Measurements from ENCODE around the gene LEF1. TPM values are rescaled to one million over a fixed set of nuclear protein-coding genes. Genes with fewer than 3 reads are reported as not detected.

Gene LEF1
- total and polyA plus RNA-seq, 2 of the 8 experiments (the other 6 are each of a cell fraction or from before 2014, with no cell fraction given), result 2.6 to 5.2 TPM

- POLR2A ChIA-PET (ENCODE audit: partially characterized antibody), result no interaction called here
- H3K9ac ChIP-seq (replicated peaks in 1 of 4; ENCODE audit: extremely low read depth in 1 of 4, low read depth in 3 of 4, low read length in 3 of 4), result no peak overlapping the region
- H2AFZ ChIP-seq (ENCODE audit: low read length), result no peak overlapping the region
- no peak overlapping the region for H4K5ac ChIP-seq (ENCODE audit: insufficient read length, low read depth, low read length)
- no peaks in the 10 kb centered on the region for H3K27me3 ChIP-seq (replicated peaks in 1 of 4; ENCODE audit: control insufficient read depth in 3 of 4, extremely low read depth in 1 of 4, insufficient read depth in 3 of 4, low read length in 3 of 4)
- TF ChIP-seq CREB1 (IDR thresholded peaks at IDR 0.05) (no peak), POLR2A (IDR thresholded peaks at IDR 0.05; ENCODE audit: control extremely low read depth in 1 of 2, low read depth in 2 of 2, low read length in 2 of 2) (no peak), JUN (IDR thresholded peaks at IDR 0.05; ENCODE audit: low read depth, low read length) (no peak), SIN3A (conservative IDR thresholded peaks at IDR 0.05 in 1 of 2, IDR thresholded peaks at IDR 0.05 in 1 of 2; ENCODE audit: low read depth in 1 of 2, low read length in 2 of 2) (no peak), RFX5 (IDR thresholded peaks at IDR 0.05; ENCODE audit: borderline replicate concordance, low read depth, low read length) (no peak), GABPA (IDR thresholded peaks at IDR 0.05; ENCODE audit: borderline replicate concordance, insufficient read depth, low read length) (no peak), HDAC6 (IDR thresholded peaks at IDR 0.05; ENCODE audit: low read depth, low read length) (no peak), SP4 (IDR thresholded peaks at IDR 0.05; ENCODE audit: low read length) (no peak), CBX5 (IDR thresholded peaks at IDR 0.05; ENCODE audit: low read depth, low read length) (no peak), RXRA (IDR thresholded peaks at IDR 0.05; ENCODE audit: insufficient read depth, low read depth, low read length) (no peak), EGR1 (IDR thresholded peaks at IDR 0.05; ENCODE audit: borderline replicate concordance, low read depth, low read length) (no peak)
- no peak overlapping the region for H2BK15ac ChIP-seq (ENCODE audit: low read length)
- H3K4me2 ChIP-seq (ENCODE audit: insufficient read depth in 1 of 2, low read depth in 2 of 2, low read length in 2 of 2), result no peak overlapping the region
- H3K4me1 ChIP-seq (replicated peaks in 1 of 4; ENCODE audit: control insufficient read depth in 3 of 4, insufficient read depth in 4 of 4, low read length in 3 of 4), result no peaks in the 10 kb centered on the region
- no peaks in the 10 kb centered on the region for H3K9me3 ChIP-seq (ENCODE audit: insufficient read depth in 2 of 2, low read depth in 1 of 2, low read length in 1 of 2)
- no peaks in the 10 kb centered on the region; a peak in 1 of 8 replicates for H3K36me3 ChIP-seq (ENCODE audit: control insufficient read depth in 2 of 4, insufficient read depth in 4 of 4, low read length in 3 of 4)
- H3K23me2 ChIP-seq (ENCODE audit: low read depth, low read length), result no peaks in the 10 kb centered on the region
- H3K56ac ChIP-seq (replicated peaks; ENCODE audit: insufficient read length, low read depth, low read length), result no peak overlapping the region
- no peak overlapping the region for H3K4me3 ChIP-seq (ENCODE audit: extremely low read depth in 1 of 4, insufficient read depth in 2 of 4, low read depth in 3 of 4, low read length in 4 of 4)
- H4K8ac ChIP-seq (ENCODE audit: extremely low read depth, insufficient read depth, low read length), result no peak overlapping the region
- H2BK12ac ChIP-seq (ENCODE audit: low read depth, low read length), result no peak overlapping the region
- FAIRE-seq (no peak), DNase-seq (ENCODE audit: low read depth in 1 of 2, low spot score in 2 of 2) (no peak)
- WGBS, 2 experiments (ENCODE audit: extremely low coverage in 1 of 2, insufficient coverage in 1 of 2, insufficient read length in 1 of 2, insufficient replicate concordance in 2 of 2, low coverage in 1 of 2, low lambda C conversion rate in 2 of 2, missing lambda C conversion rate in 1 of 2), result 86% methylated on average over 1 of the region's 1 CpG; no CpG with 5 or more reads in 1 of the 2 experiments
- H3K18ac ChIP-seq (ENCODE audit: extremely low read depth, low read length), result no peak overlapping the region
- no peak overlapping the region for H2BK120ac ChIP-seq (replicated peaks; ENCODE audit: low read depth, low read length)
- no peaks in the 10 kb centered on the region for H3K79me2 ChIP-seq (ENCODE audit: control insufficient read depth in 1 of 2, insufficient read depth in 2 of 2, low read length in 2 of 2)
- no peaks in the 10 kb centered on the region for H3K79me1 ChIP-seq (ENCODE audit: low read depth, low read length)
- no peak overlapping the region for H3K23ac ChIP-seq (ENCODE audit: insufficient read length)
- H3K27ac ChIP-seq (ENCODE audit: low read depth, low read length), result no peak overlapping the region
- H4K20me1 ChIP-seq (replicated peaks in 1 of 2; ENCODE audit: control insufficient read depth in 1 of 2, insufficient read depth in 2 of 2, low read length in 2 of 2), result peaks cover 0 to 1% of the 10 kb centered on the region in 2 experiments
- H4K91ac ChIP-seq (replicated peaks; ENCODE audit: insufficient read length, low read length), result no peak overlapping the region
- CTCF ChIA-PET (ENCODE audit: partially characterized antibody), result interaction anchor here (0.6 to 2.2 kb wide), 3 partner anchors 12 to 502 kb away, joined by 3 to 9 read pairs (median 4); no protein-coding TSS in a partner anchor
- H2BK20ac ChIP-seq (ENCODE audit: low read length), result no peak overlapping the region
- no peak overlapping the region for H2AK5ac ChIP-seq (ENCODE audit: low read depth, low read length)
- no peak overlapping the region for H2BK5ac ChIP-seq (ENCODE audit: low read depth, low read length)
- no peak overlapping the region for H3K4ac ChIP-seq (replicated peaks; ENCODE audit: insufficient read length, low read depth, low read length)
- H3K14ac ChIP-seq (ENCODE audit: insufficient read length), result no peak overlapping the region
Observed at GRCh38 chr4:108070775-108071174, 98.0 kb downstream of the LEF1 start.

Measured in H1 (cell line).